ENCODE measurements around the gene METAP2. TPM values are rescaled to one million over a fixed set of nuclear protein-coding genes. Genes with fewer than 3 reads are reported as not detected.

The METAP2 gene
- total RNA-seq, 1 experiment from 2014 or later = 86.1 TPM

DNA sequence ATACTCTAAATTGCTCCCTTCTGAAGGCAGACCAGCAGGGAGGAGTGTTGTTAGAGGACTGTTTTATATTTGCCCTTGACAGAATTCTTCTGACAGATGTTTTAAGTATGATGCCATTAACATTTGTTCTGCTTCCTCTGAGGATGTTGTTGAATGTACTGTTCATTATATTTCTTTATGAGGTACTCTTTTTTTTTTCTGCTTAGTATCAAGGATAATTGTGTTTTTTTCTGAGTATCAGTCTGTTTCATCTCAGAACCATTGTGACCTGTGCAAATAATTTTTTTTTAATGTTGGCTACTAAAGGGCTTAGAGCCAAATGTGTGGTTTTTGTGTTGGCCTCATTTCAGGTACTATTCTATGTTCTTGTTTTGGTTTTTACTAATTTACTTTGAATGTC lies 10.6 kb downstream of the METAP2 start:
- ATAC-seq (no peak), DNase-seq (ENCODE audit: low read depth, low spot score) (no peak)
- TF ChIP-seq REST (IDR thresholded peaks at IDR 0.05; ENCODE audit: insufficient read depth in 1 of 2, low read depth in 2 of 2, low read length in 1 of 2) (no peak), POLR2AphosphoS5 (IDR thresholded peaks at IDR 0.05; ENCODE audit: low read depth, low read length) (no peak), TCF7L2 (IDR thresholded peaks at IDR 0.05; ENCODE audit: low read depth, low read length) (no peak), SIN3A (IDR thresholded peaks at IDR 0.05; ENCODE audit: borderline replicate concordance, insufficient read depth, low read depth, low read length) (no peak), CTCF (IDR thresholded peaks at IDR 0.05) (no peak)
- Histone ChIP-seq H3K9me3 (ENCODE audit: control insufficient read depth, insufficient read depth, low read depth, low read length) (no peaks in the 10 kb centered on the region), H3K27me3 (ENCODE audit: control insufficient read depth, insufficient read depth, low read length) (no peaks in the 10 kb centered on the region), H3K36me3 (ENCODE audit: control insufficient read depth, insufficient read depth, low read length) (peaks cover 40% of the 10 kb centered on the region; the same call in 1 of the 2 replicates), H3K27ac (ENCODE audit: low read length) (no peak overlapping the region), H3K4me3 (ENCODE audit: low read depth in 2 of 2, low read length in 2 of 2) (no peak overlapping the region), H3K4me1 (ENCODE audit: control insufficient read depth, insufficient read depth, low read length) (no peaks in the 10 kb centered on the region)
- in situ Hi-C loops (cut with HindIII; ENCODE audit: low pct_unique_long_range_greater_than_20kb, low sequenced_read_pairs) = no loop called here
- no TSS peak for BruUV-seq (replicated peaks)
- intact Hi-C loops (cut with micrococcal nuclease; ENCODE audit: unreplicated experiment) = no loop called here
- POLR2A ChIA-PET = no interaction called here
- CTCF ChIA-PET = no interaction called here

GRCh38 chr12:95487024-95487423 lies 13.1 kb downstream of the METAP2 start:
- ChIA-PET CTCF (interaction anchor here (0.7 kb wide), 1 partner anchor 463 kb away, joined by 7 read pairs; no protein-coding TSS in a partner anchor), POLR2A (no interaction called here)
- in situ Hi-C loops (cut with HindIII; ENCODE audit: low pct_unique_long_range_greater_than_20kb, low sequenced_read_pairs) (no loop called here), intact Hi-C loops (cut with micrococcal nuclease; ENCODE audit: unreplicated experiment) (no loop called here)
- DNase-seq (ENCODE audit: low read depth, low spot score) (no peak), ATAC-seq (no peak)
- Histone ChIP-seq H3K27ac (ENCODE audit: low read length) (no peak overlapping the region), H3K4me3 (ENCODE audit: low read depth in 2 of 2, low read length in 2 of 2) (no peak overlapping the region), H3K4me1 (ENCODE audit: control insufficient read depth, insufficient read depth, low read length) (no peaks in the 10 kb centered on the region), H3K36me3 (ENCODE audit: control insufficient read depth, insufficient read depth, low read length) (peaks cover 37% of the 10 kb centered on the region; the same call in 1 of the 2 replicates), H3K9me3 (ENCODE audit: control insufficient read depth, insufficient read depth, low read depth, low read length) (no peaks in the 10 kb centered on the region), H3K27me3 (ENCODE audit: control insufficient read depth, insufficient read depth, low read length) (no peaks in the 10 kb centered on the region)
- TF ChIP-seq TCF7L2 (IDR thresholded peaks at IDR 0.05; ENCODE audit: low read depth, low read length) (no peak), REST (IDR thresholded peaks at IDR 0.05; ENCODE audit: insufficient read depth in 1 of 2, low read depth in 2 of 2, low read length in 1 of 2) (no peak), SIN3A (IDR thresholded peaks at IDR 0.05; ENCODE audit: borderline replicate concordance, insufficient read depth, low read depth, low read length) (no peak), POLR2AphosphoS5 (IDR thresholded peaks at IDR 0.05; ENCODE audit: low read depth, low read length) (no peak), CTCF (IDR thresholded peaks at IDR 0.05) (no peak)
- BruUV-seq (replicated peaks) = no TSS peak

Data from Panc1 (cell line).